Skeletal muscle satellite cell (primary cell): ENCODE results near the gene IRF3. TPM values are rescaled to one million over a fixed set of nuclear protein-coding genes. Genes with fewer than 3 reads are reported as not detected.
A peak's percentile ranks its signal among the peaks of the same experiment; 100 is the strongest.

Source experiments
- H3K27me3 ChIP-seq: 2 replicates; pipeline ENCODE4 v1.7.0; 2013; ENCODE audit warnings: low read length; ENCODE audit not compliant: control insufficient read depth, insufficient read depth
- H3K36me3 ChIP-seq: 2 replicates; pipeline ENCODE4 v1.7.0; 2013; ENCODE audit warnings: mild to moderate bottlenecking, control low read depth, low read length; ENCODE audit not compliant: insufficient read depth
- H3K4me1 ChIP-seq: 2 replicates; pipeline ENCODE4 v1.7.0; 2013; ENCODE audit warnings: low read length; ENCODE audit not compliant: control insufficient read depth, insufficient read depth
- H3K4me2 ChIP-seq: 2 replicates; pipeline ENCODE4 v1.7.0; 2013; ENCODE audit warnings: mild to moderate bottlenecking, low read length
- H3K4me3 ChIP-seq: 2 replicates; pipeline ENCODE4 v1.7.0; 2013; ENCODE audit warnings: low read length
- H3K9ac ChIP-seq: 2 replicates; pipeline ENCODE4 v1.7.0; 2013; ENCODE audit warnings: mild to moderate bottlenecking, low read depth, low read length, moderate library complexity
- H3K9me3 ChIP-seq: replicated peaks from 2 replicates; pipeline ENCODE4 v1.7.0; 2013; ENCODE audit warnings: mild to moderate bottlenecking, control low read depth, low read length
- total RNA-seq: library from RNA; depleted of rRNA; stranded (reverse); fragments of >200 nt; gene quantifications from 2 replicates; pipeline ENCODE4 v1.2.3, GENCODE V29; 2012; rRNA removed

Gene IRF3, protein sequence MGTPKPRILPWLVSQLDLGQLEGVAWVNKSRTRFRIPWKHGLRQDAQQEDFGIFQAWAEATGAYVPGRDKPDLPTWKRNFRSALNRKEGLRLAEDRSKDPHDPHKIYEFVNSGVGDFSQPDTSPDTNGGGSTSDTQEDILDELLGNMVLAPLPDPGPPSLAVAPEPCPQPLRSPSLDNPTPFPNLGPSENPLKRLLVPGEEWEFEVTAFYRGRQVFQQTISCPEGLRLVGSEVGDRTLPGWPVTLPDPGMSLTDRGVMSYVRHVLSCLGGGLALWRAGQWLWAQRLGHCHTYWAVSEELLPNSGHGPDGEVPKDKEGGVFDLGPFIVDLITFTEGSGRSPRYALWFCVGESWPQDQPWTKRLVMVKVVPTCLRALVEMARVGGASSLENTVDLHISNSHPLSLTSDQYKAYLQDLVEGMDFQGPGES
- 36.5 and 38.7 TPM in 2 replicates for total RNA-seq

DNA sequence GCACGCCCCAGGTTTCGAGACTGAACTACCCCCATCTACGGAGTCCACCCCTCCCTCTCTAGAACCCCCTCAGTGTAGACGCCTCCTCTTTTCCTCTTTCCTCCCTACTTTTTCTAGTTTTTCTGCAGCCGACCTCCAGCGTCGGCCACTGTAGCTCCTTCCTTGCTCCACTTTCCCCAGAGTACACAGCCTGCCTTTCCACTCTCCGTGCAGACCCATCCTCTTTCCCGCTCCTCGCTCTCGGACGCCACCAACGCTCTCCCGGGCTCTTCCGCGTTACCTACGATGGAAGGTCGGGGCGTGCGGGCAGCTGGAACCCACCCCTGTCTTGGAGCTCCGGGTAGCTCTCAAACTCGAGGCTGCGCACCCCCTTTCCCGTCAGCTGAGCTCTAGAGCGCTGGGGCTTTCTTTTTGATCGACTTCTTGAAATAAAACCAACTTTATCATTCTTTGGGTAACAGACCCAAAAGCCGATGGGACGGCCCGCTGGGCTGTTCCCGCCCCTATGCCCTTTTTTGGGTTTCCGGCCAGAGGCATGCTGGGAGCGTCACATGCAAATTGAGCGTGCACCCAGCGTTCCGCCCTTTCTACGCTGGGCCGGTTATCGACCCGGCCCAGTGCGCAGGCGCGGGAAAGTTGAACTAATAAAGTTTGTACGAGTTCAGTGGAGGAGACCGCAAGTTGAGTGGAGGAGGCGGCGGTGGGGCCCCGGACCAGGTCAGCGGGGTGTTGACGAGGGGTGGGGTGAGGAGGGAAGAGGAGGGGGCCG is at the start of gene IRF3, which contains the start of gene BCL2L12:
IRF3 (minus strand) TSS at position 507 of the 769 bp plus-strand sequence. CDS start 1,019 bp downstream, outside the sequence.
BCL2L12 (plus strand) TSS at position 583 of the 769 bp plus-strand sequence. CDS start 760 bp downstream, outside the sequence.
- Histone ChIP-seq H3K9me3 (no peaks in the 10 kb centered on the region), H3K4me1 (peaks cover 20% of the 10 kb centered on the region), H3K9ac (peak within 1 kb of the TSS; percentile 89), H3K4me3 (peak within 1 kb of the TSS; percentile 92), H3K27me3 (no peaks in the 10 kb centered on the region), H3K4me2 (peak within 1 kb of the TSS; percentile 95), H3K36me3 (peaks cover 27% of the 10 kb centered on the region)

DNA sequence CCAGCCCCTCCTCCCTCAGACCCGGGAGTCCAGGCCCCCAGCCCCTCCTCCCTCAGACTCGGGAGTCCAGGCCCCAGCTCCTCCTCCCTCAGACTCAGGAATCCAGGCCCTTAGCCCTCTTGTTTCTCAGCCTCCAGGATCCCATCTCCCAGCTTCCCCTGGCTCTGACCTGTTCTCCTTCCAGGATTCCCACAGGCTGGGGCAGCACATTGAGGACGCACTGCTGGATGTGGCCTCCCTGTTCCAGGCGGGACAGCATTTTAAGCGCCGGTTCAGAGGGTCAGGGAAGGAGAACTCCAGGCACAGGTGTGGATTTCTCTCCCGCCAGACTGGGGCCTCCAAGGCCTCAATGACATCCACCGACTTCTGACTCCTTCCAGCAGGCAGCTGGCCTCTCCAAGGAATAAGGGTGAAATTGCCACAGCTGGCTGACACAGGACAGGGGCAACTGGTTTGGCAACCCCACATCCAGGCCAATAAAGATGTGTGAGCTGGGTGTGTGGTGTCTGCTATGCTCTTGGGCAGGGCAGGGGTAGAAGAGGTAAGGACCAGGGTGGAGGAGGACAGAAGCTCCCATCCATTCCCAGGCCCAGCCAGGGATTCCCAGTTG is 47.7 kb upstream of the IRF3 start:
- no peaks in the 10 kb centered on the region for H3K27me3 ChIP-seq
- peak overlapping the region; percentile 38 for H3K4me2 ChIP-seq
- H3K4me3 ChIP-seq, result no peak overlapping the region
- H3K4me1 ChIP-seq, result peaks cover 19% of the 10 kb centered on the region
- no peaks in the 10 kb centered on the region for H3K36me3 ChIP-seq
- no peaks in the 10 kb centered on the region for H3K9me3 ChIP-seq
- H3K9ac ChIP-seq, result peak overlapping the region; percentile 41

DNA sequence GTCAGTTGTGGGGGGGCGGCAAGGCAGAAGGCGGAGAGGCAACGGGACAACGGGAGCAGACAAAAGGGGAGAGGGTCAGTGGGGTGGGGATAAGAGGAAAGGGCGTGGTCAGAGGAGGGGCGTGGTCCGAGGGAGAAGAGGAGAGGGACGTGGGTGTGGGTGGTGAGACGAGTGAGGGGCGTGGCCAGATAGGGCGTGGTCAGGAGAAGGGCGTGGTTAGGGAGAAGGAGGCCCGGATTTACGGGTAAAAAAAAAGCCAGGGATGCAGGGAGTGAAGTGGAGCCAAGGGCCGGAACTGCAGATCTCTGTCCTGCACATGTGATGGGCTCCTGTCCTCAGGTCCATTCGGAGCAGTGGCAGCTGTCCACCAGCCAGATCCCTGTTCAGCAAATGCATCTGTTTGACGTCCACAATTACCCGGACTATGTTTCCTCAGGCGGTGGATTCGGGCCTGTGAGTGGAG is 46.8 kb upstream of the IRF3 start:
- Histone ChIP-seq H3K4me1 (peaks cover 19% of the 10 kb centered on the region), H3K36me3 (no peaks in the 10 kb centered on the region), H3K9me3 (no peaks in the 10 kb centered on the region), H3K4me3 (peak overlapping the region; percentile 60), H3K4me2 (peak overlapping the region; percentile 78), H3K9ac (peak overlapping the region; percentile 46), H3K27me3 (no peaks in the 10 kb centered on the region)

DNA sequence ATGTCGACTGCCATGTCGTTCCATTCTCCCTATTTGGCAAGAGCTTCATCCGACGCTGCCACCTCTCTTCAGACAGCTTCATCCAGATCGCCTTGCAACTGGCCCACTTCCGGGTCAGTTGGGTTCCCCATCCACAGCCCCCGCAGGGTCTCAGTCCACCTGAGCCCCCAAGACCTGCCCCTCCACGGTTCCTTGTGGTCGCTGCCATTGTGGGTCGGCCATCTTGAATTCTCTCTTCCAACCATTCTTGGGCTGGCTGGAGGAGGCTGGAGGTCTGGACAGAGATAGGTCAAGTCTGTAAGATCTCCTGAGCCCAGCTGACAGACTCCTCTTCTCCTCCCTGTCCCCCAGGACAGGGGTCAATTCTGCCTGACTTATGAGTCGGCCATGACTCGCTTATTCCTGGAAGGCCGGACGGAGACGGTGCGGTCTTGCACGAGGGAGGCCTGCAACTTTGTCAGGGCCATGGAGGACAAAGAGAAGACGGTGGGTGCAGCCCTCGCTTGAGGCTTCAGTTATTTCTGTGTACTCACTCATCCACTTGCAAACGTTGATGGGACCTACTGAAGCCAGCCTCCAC is 44.8 kb upstream of the IRF3 start:
- Histone ChIP-seq H3K4me1 (peaks cover 19% of the 10 kb centered on the region), H3K9me3 (no peaks in the 10 kb centered on the region), H3K9ac (no peak overlapping the region), H3K36me3 (no peaks in the 10 kb centered on the region), H3K4me2 (no peak overlapping the region), H3K27me3 (no peaks in the 10 kb centered on the region), H3K4me3 (no peak overlapping the region)

DNA sequence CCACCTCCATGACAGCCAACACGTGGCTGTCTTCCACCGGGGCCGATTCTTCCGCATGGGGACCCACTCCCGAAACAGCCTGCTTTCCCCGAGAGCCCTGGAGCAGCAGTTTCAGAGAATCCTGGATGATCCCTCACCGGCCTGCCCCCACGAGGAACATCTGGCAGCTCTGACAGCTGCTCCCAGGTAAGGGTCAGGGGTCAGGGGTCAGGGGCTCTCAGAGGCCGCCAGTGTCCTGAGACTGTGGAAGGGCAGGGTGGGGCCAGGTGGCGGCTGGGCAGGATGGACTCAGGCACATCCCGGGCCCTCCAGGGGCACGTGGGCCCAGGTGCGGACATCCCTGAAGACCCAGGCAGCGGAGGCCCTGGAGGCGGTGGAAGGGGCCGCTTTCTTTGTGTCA is 40.3 kb upstream of the IRF3 start:
- H3K9me3 ChIP-seq, result no peaks in the 10 kb centered on the region
- H3K9ac ChIP-seq, result no peak overlapping the region
- no peak overlapping the region for H3K4me2 ChIP-seq
- no peaks in the 10 kb centered on the region for H3K36me3 ChIP-seq
- no peaks in the 10 kb centered on the region for H3K27me3 ChIP-seq
- H3K4me3 ChIP-seq, result no peak overlapping the region
- peaks cover 7% of the 10 kb centered on the region for H3K4me1 ChIP-seq

DNA sequence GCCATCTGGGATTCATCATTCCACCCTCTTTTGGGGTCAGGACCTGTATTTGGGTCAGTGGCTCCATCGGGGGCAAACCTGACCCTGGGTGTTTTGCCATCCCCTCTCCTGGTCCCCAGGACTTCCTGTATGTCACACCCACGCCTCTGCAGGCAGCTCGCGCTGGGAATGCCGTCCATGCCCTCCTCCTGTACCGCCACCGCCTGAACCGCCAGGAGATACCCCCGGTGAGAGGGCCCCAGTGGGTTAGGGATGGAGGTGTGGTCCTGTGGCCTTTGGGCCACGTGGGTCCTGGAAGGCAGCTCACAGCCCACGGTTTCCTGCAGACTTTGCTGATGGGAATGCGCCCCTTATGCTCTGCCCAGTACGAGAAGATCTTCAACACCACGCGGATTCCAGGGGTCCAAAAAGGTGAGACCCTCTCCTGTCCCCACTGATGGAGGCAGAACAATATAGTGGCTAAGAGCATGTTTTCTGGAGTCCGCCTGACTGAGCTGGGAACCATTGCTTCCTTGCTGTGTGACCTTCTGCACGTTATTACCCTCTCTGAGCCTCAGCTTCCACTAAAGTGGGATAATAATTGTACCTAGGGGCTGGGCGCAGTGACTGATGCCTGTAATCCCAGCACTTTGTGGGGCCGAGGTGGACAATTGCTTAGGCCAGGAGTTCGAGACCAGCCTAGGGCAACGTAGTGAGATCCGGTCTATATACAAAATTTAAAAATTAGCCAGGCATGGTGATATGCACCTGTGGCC is 39.4 kb upstream of the IRF3 start:
- Histone ChIP-seq H3K9ac (no peak overlapping the region), H3K4me2 (no peak overlapping the region), H3K4me1 (no peaks in the 10 kb centered on the region), H3K4me3 (no peak overlapping the region), H3K36me3 (no peaks in the 10 kb centered on the region), H3K27me3 (no peaks in the 10 kb centered on the region), H3K9me3 (no peaks in the 10 kb centered on the region)

DNA sequence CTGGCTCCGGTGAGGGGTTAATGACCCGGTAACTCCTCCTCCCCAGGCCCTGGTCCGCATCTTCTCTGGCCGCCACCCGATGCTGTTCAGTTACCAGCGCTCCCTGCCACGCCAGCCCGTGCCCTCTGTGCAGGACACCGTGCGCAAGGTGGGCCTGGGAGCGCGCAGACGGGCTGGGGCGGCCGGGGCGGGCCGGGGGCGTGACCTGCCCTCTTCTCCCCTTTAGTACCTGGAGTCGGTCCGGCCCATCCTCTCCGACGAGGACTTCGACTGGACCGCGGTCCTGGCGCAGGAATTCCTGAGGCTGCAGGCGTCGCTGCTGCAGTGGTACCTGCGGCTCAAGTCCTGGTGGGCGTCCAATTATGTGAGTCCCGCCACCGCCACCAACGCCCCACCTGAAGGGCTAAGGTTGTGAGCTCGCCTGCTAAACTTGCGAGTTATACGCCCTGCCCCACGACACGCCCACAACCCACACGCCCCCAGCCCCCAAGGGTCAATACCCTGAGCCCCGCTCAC is 35.7 kb upstream of the IRF3 start:
- Histone ChIP-seq H3K9ac (no peak overlapping the region), H3K36me3 (no peaks in the 10 kb centered on the region), H3K4me2 (no peak overlapping the region), H3K4me1 (no peaks in the 10 kb centered on the region), H3K9me3 (no peaks in the 10 kb centered on the region), H3K27me3 (no peaks in the 10 kb centered on the region), H3K4me3 (no peak overlapping the region)

DNA sequence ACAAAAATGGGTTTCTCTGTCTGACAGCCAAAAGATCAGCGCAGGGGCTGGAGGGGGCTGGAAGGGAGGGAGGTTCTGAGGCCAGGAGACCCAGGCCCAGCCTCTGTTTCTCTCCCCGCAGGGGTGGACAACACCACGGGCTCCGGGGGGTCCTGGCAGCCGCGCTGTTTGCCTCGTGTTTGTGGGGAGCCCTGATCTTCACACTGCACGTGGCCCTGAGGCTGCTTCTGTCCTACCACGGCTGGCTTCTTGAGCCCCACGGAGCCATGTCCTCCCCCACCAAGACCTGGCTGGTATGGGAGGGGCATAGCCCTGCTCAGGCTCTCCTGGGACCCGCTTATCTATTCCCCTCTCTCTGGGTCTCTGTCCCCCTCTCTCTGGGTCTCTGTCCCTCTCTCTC is 34.9 kb upstream of the IRF3 start:
- Histone ChIP-seq H3K9me3 (no peaks in the 10 kb centered on the region), H3K36me3 (no peaks in the 10 kb centered on the region), H3K4me1 (no peaks in the 10 kb centered on the region), H3K9ac (no peak overlapping the region), H3K27me3 (no peaks in the 10 kb centered on the region), H3K4me2 (no peak overlapping the region), H3K4me3 (no peak overlapping the region)

DNA sequence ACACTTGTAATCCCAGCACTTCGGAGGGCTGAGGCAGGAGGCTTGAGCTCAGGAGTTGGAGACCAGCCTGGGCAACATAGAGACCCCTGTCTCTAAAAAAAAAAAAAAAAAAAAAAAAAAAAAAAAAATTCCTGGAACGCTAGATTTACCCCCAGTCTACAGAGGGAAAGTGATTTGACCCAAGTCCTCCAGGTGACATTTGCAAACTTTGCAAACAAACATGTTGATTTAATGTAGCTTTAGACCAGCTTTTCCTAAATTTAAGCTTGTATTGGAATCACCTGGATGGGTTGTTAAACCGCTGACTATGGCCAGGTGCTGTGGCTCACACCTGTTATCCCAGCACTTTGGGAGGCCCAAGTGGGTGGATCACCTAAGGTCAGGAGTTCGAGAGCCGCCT is 33.7 kb upstream of the IRF3 start:
- H3K9me3 ChIP-seq, result no peaks in the 10 kb centered on the region
- H3K4me2 ChIP-seq, result no peak overlapping the region
- H3K9ac ChIP-seq, result no peak overlapping the region
- H3K36me3 ChIP-seq, result no peaks in the 10 kb centered on the region
- no peaks in the 10 kb centered on the region for H3K4me1 ChIP-seq
- H3K4me3 ChIP-seq, result no peak overlapping the region
- no peaks in the 10 kb centered on the region for H3K27me3 ChIP-seq

DNA sequence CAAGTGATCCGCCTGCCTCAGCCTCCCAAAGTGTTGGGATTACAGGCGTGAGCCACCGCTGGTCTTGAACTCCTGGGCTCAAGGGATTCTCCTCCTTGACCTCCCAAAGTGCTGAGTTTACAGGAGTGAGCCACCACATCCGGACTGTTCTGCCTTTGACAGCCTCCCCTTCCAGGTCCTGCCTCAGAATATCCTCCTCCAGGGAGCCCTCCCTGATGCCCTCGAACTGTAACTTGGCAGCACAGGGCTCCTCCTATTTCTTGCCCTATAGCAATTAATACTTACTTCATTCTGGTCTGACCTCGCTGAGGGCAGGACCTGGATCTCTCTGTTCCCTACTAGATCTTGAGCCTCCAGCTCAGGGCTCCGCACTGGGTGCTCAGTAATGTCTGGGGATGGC is 31.2 kb upstream of the IRF3 start:
- H3K4me2 ChIP-seq, result no peak overlapping the region
- H3K4me3 ChIP-seq, result no peak overlapping the region
- no peaks in the 10 kb centered on the region for H3K27me3 ChIP-seq
- no peaks in the 10 kb centered on the region for H3K36me3 ChIP-seq
- no peak overlapping the region for H3K9ac ChIP-seq
- no peaks in the 10 kb centered on the region for H3K4me1 ChIP-seq
- no peaks in the 10 kb centered on the region for H3K9me3 ChIP-seq
